HepG2 (cell line): ENCODE measurements around the gene LMTK2. TPM values are rescaled to one million over a fixed set of nuclear protein-coding genes. Genes with fewer than 3 reads are reported as not detected.

Experiments
- ATAC-seq: fragments of 200-7000 bp; cut with Tn5 transposase; 3 replicates; pipeline ENCODE4 v1.9.1; 2020; ENCODE audit warnings: mild to moderate bottlenecking, moderate library complexity
- BruUV-seq: library from RNA; stranded (reverse); fragments of 400-500 nt; replicated peaks from 2 replicates; lab custom pipeline; 2021; lab: Mats Ljungman, UMichigan
- CTCF ChIA-PET: fragments of 300-600 bp; formaldehyde crosslinking; extraction: SDS; loops from one replicate; lab custom pipeline; 2021; ENCODE audit warnings: low total read pairs, inconsistent platforms, low intra/inter-chr PET ratio; lab: Yijun Ruan, JAX
- POLR2A ChIA-PET: fragments of 350-600 bp; sonication (Branson Sonifier 250); formaldehyde crosslinking; loops from one replicate; lab custom pipeline; 2020; ENCODE audit warnings: antibody characterized with exemption, inconsistent platforms; lab: Yijun Ruan, JAX
- DNase-seq: peaks from one replicate; pipeline ENCODE4 v3.0.0-alpha.2; 2015; ENCODE audit warnings: low spot score
- FAIRE-seq: peaks from 3 replicates; lab custom pipeline; 2011; peaks lifted over from hg19 to GRCh38; lab: Jason Lieb, UNC
- H2AFZ ChIP-seq: one replicate; pipeline ENCODE4 v1.6.1; 2011; ENCODE audit warnings: low read length, inconsistent platforms
- H3K27ac ChIP-seq: fragments of 300-600 bp; 3 replicates; pipeline ENCODE4 v1.8.0; 2011; ENCODE audit warnings: mixed run types, mild to moderate bottlenecking, mixed read lengths, low read length, inconsistent platforms; ENCODE audit not compliant: insufficient read depth; ENCODE audit errors: extremely low read length
- H3K27me3 ChIP-seq, 2 experiments: fragments of 200-600 bp in 1 of 2; 2 replicates in 1 of 2; 3 replicates in 1 of 2; pipeline versions ENCODE4 v1.6.0 to v1.8.0; 2011; ENCODE audit warnings: low read length in 2 of 2, mild to moderate bottlenecking in 2 of 2, moderate library complexity in 2 of 2, inconsistent platforms in 1 of 2; ENCODE audit not compliant: insufficient read depth in 2 of 2, control insufficient read depth in 1 of 2
- H3K36me3 ChIP-seq, 2 experiments: fragments of 200-600 bp in 1 of 2; replicated peaks in 1 of 2; 2 replicates in 1 of 2; 3 replicates in 1 of 2; pipeline versions ENCODE4 v1.5.1 to v1.8.0; 2011; ENCODE audit warnings: low read length in 2 of 2, inconsistent platforms in 1 of 2; ENCODE audit not compliant: insufficient read depth in 2 of 2, control insufficient read depth in 1 of 2
- H3K4me1 ChIP-seq: 2 replicates; pipeline ENCODE4 v1.5.1; 2012; ENCODE audit warnings: low read length, inconsistent platforms; ENCODE audit not compliant: insufficient read depth
- H3K4me2 ChIP-seq: 2 replicates; pipeline ENCODE4 v1.6.0; 2011; ENCODE audit warnings: low read depth, low read length, inconsistent platforms
- H3K4me3 ChIP-seq, 3 experiments: fragments of 200-600 bp in 1 of 3; sonication (generic), shearing (Covaris generic) in 1 of 3; replicated peaks in 1 of 3; 2 replicates each; pipeline ENCODE4 v1.5.1; 2011 to 2016; ENCODE audit warnings: low read length in 3 of 3, inconsistent platforms in 2 of 3, low read depth in 2 of 3, mild to moderate bottlenecking in 2 of 3, control low read depth in 1 of 3, mixed read lengths in 1 of 3; ENCODE audit not compliant: insufficient read depth in 1 of 3
- H3K79me2 ChIP-seq: one replicate; pipeline ENCODE4 v1.6.1; 2011; ENCODE audit warnings: low read length, inconsistent platforms; ENCODE audit not compliant: insufficient read depth
- H3K9ac ChIP-seq: 2 replicates; pipeline ENCODE4 v1.6.0; 2011; ENCODE audit warnings: mild to moderate bottlenecking, low read depth, low read length, inconsistent platforms; ENCODE audit not compliant: insufficient read depth
- H3K9me3 ChIP-seq: 2 replicates; pipeline ENCODE4 v1.5.1; 2012; ENCODE audit warnings: mild to moderate bottlenecking, low read length
- H4K20me1 ChIP-seq: 2 replicates; pipeline ENCODE4 v1.6.0; 2011; ENCODE audit warnings: inconsistent platforms, mild to moderate bottlenecking, low read length, moderate library complexity; ENCODE audit not compliant: insufficient read depth
- HMGA1 ChIP-seq: sonication (generic); formaldehyde crosslinking; conservative IDR thresholded peaks from 2 replicates; pipeline ENCODE4 v1.4.0; 2020; ENCODE audit warnings: missing genetic modification reagents
- HNF4A ChIP-seq: sonication (generic); formaldehyde crosslinking; IDR thresholded peaks from 2 replicates; pipeline ENCODE4 v1.4.0; 2020; ENCODE audit warnings: missing genetic modification reagents
- KLF11 ChIP-seq: IDR thresholded peaks from 2 replicates; pipeline ENCODE4 v1.6.1; 2016; ENCODE audit warnings: missing compliant biosample characterization
- MED1 ChIP-seq: sonication (generic); formaldehyde crosslinking; IDR thresholded peaks from 2 replicates; pipeline ENCODE4 v1.4.0; 2020; ENCODE audit warnings: missing genetic modification reagents
- NFYC ChIP-seq: IDR thresholded peaks from 2 replicates; pipeline ENCODE4 v1.6.1; 2016; ENCODE audit warnings: missing genetic modification reagents, missing compliant biosample characterization
- PRDM10 ChIP-seq: sonication (generic); formaldehyde crosslinking; IDR thresholded peaks from 2 replicates; pipeline ENCODE4 v1.4.0; 2020; ENCODE audit warnings: low read depth, missing genetic modification reagents
- REPIN1 ChIP-seq: sonication (generic); formaldehyde crosslinking; IDR thresholded peaks from 2 replicates; pipeline ENCODE4 v1.8.0; 2022; ENCODE audit warnings: missing genetic modification reagents, low read depth, mild to moderate bottlenecking, borderline replicate concordance
- SALL1 ChIP-seq: sonication (generic); formaldehyde crosslinking; IDR thresholded peaks from 2 replicates; pipeline ENCODE4 v1.8.0; 2022; ENCODE audit warnings: mild to moderate bottlenecking, missing genetic modification reagents
- SRF ChIP-seq: IDR thresholded peaks from 2 replicates; pipeline ENCODE4 v1.6.1; 2011; ENCODE audit warnings: mild to moderate bottlenecking, low read depth, low read length, moderate library complexity
- ZKSCAN8 ChIP-seq: IDR thresholded peaks from 2 replicates; pipeline ENCODE4 v1.6.1; 2016; ENCODE audit warnings: borderline replicate concordance, missing genetic modification reagents, missing compliant biosample characterization
- ZNF143 ChIP-seq: sonication (generic); formaldehyde crosslinking; IDR thresholded peaks from 2 replicates; pipeline ENCODE4 v1.4.0; 2020; ENCODE audit warnings: missing genetic modification reagents
- ZNF180 ChIP-seq: sonication (generic); formaldehyde crosslinking; IDR thresholded peaks from 2 replicates; pipeline ENCODE4 v1.4.0; 2020; ENCODE audit warnings: low read depth, missing genetic modification reagents, borderline replicate concordance
- ZNF609 ChIP-seq: sonication (generic); formaldehyde crosslinking; IDR thresholded peaks from 2 replicates; pipeline ENCODE4 v1.4.0; 2020; ENCODE audit warnings: mild to moderate bottlenecking, missing genetic modification reagents, borderline replicate concordance
- ZNF720 ChIP-seq: sonication (generic); formaldehyde crosslinking; IDR thresholded peaks from 2 replicates; pipeline ENCODE4 v1.4.0; 2020; ENCODE audit warnings: missing genetic modification reagents
- ZNF891 ChIP-seq: sonication (generic); formaldehyde crosslinking; IDR thresholded peaks from 2 replicates; pipeline ENCODE4 v1.5.0; 2020; ENCODE audit warnings: mild to moderate bottlenecking, missing genetic modification reagents
- ZSCAN12 ChIP-seq: sonication (generic); formaldehyde crosslinking; IDR thresholded peaks from 2 replicates; pipeline ENCODE4 v1.9.0; 2021; ENCODE audit warnings: mild to moderate bottlenecking, missing genetic modification reagents
- WGBS: methylation state at CpG from one replicate; pipeline ENCODE4 v1.1.6; 2017; ENCODE audit warnings: low lambda C conversion rate; 5-methylcytosine and 5-hydroxymethylcytosine counted together
- in situ Hi-C: cut with HindIII; loops from 2 replicates; pipeline ENCODE4 v1.10.0; 2017; ENCODE audit warnings: low pct_unique_long_range_greater_than_20kb; ENCODE audit not compliant: extremely low pct_ligation_motif_present
- intact Hi-C: fragments of 100-400 bp; cut with micrococcal nuclease; formaldehyde crosslinking; loops from one replicate; pipeline ENCODE4 v1.10.0; 2022; ENCODE audit not compliant: unreplicated experiment
- polyA plus RNA-seq, 8 experiments: library from polyadenylated mRNA; depleted of rRNA in 3 of 8; stranded (reverse) in 7 of 8; unstranded in 1 of 8; fragments of >200 nt; fragmentation: Illumina TruSeq in 4 of 8; extraction: Trizol in 4 of 8; gene quantifications; 2 replicates each; pipeline versions ENCODE4 v1.2.1 to v1.2.3, GENCODE V29; 2011 to 2016; ENCODE audit warnings: low read depth in 4 of 8, missing spikeins in 1 of 8, mixed read lengths in 1 of 8; ENCODE audit not compliant: insufficient read depth in 1 of 8
- total RNA-seq, 5 experiments: library from RNA; depleted of rRNA; stranded (reverse); fragments of >200 nt; fragmentation: Illumina TruSeq; extraction: Trizol; gene quantifications; 2 replicates each; pipeline ENCODE4 v1.2.3, GENCODE V29; 2016; ENCODE audit warnings: low read depth in 1 of 5

The LMTK2 gene
- total and polyA plus RNA-seq, 2 of the 13 experiments (the other 11 are each of a cell fraction or from before 2014, with no cell fraction given): 9.5 to 11.7 TPM

DNA sequence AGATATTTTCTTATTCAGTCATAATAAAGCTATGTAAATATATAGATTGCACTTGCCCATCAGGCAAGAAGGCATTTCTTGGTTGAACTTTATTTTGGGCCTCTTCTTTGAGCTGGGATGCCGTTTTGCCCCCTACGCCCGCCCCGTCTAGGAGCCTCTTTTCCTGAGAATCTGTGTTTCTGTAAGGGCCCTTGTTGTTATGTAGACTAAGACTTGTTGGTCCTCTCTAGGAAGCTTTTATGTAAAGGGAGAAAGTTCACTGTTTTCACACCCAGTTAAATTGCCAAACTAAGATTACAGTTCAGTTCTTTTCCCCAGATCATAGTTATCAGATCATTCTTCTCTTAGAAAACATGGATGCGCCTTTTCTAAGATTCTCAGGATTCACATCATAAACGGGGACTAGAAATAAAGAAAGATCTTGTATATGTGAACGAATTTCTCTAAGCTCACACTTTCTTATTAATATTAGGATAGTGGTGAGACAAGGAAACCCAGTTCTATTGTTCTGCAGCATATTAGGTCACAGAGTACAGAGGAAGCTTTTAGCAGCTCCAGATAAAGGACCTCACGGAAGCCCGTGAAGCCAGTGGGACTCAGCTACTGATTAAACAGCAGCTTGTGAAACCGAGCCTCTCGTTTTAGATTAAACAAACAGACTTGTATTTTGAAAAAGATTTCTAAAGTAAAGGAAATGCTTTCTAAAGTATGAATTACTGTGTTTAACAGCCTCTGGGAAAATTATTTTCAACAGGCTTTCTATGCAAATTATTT is 3.8 kb downstream of the LMTK2 start:
- TSS peak; percentile 70 for BruUV-seq
- in situ Hi-C loops: no loop called here
- ChIA-PET CTCF (no interaction called here), POLR2A (interaction anchor here (0.7 to 3.8 kb wide), 5 partner anchors 8 to 23 kb away, joined by 3 to 41 read pairs (median 7); no protein-coding TSS in a partner anchor)
- Histone ChIP-seq H3K4me1 (peaks cover 72% of the 10 kb centered on the region), H3K9me3 (no peaks in the 10 kb centered on the region), H3K27me3 (no peaks in the 10 kb centered on the region; a peak in 1 of 5 replicates), H3K9ac (peak overlapping the region; percentile 48), H3K4me3 (peak overlapping the region; percentile 35 to 66 (median 50)), H3K4me2 (peak overlapping the region; percentile 80), H3K79me2 (peaks cover 85% of the 10 kb centered on the region), H3K27ac (peak overlapping the region; percentile 78), H3K36me3 (peaks cover 0 to 3% of the 10 kb centered on the region in 2 experiments; a peak in 1 of 5 replicates), H2AFZ (no peak overlapping the region), H4K20me1 (peaks cover 4% of the 10 kb centered on the region; the same call in 1 of the 2 replicates)
- intact Hi-C loops: loop anchor here (1.0 kb wide), 1 partner anchor 21 kb away; no protein-coding TSS in a partner anchor
- ATAC-seq (peak; percentile 80), DNase-seq (peak; percentile 85), FAIRE-seq (peak; percentile 67)
- WGBS: 5% methylated on average over 11 of the region's 11 CpGs
- no peak for TF ChIP-seq REPIN1 (CRISPR knock-in tag)
- TF ChIP-seq ZNF143 (CRISPR knock-in tag): no peak
- TF ChIP-seq HMGA1 (CRISPR knock-in tag): no peak
- no peak for TF ChIP-seq ZNF720 (CRISPR knock-in tag)
- no peak for TF ChIP-seq ZNF180 (CRISPR knock-in tag)
- no peak for TF ChIP-seq NFYC (CRISPR knock-in tag)
- peak; percentile 38; the same call in 1 of the 2 replicates for TF ChIP-seq MED1
- TF ChIP-seq HNF4A (CRISPR knock-in tag): peak; percentile 35
- TF ChIP-seq ZNF609: no peak
- TF ChIP-seq KLF11 (CRISPR knock-in tag): no peak
- TF ChIP-seq ZKSCAN8 (CRISPR knock-in tag): no peak
- TF ChIP-seq ZSCAN12 (CRISPR knock-in tag): no peak
- peak; percentile 25; the same call in 1 of the 2 replicates for TF ChIP-seq SALL1 (CRISPR knock-in tag)
- TF ChIP-seq PRDM10 (CRISPR knock-in tag): no peak
- TF ChIP-seq ZNF891 (CRISPR knock-in tag): no peak
- no peak for TF ChIP-seq SRF
